Lower lobe of right lung (tissue), 2 donors: ENCODE results near the gene C8A. TPM values are rescaled to one million over a fixed set of nuclear protein-coding genes. Genes with fewer than 3 reads are reported as not detected.

Experiments used
- ATAC-seq, 2 donors: fragments of 200-7000 bp; cut with Tn5 transposase; one replicate each; pipeline ENCODE4 v1.9.1; 2020 to 2022; ENCODE audit warnings: mild to moderate bottlenecking in 2 of 2, moderate library complexity in 2 of 2
- DNase-seq: peaks from one replicate; pipeline ENCODE4 v3.0.0-alpha.2; 2020
- H3K27ac ChIP-seq: fragments of 200-600 bp; one replicate; pipeline ENCODE4 v1.8.0; 2022
- H3K27me3 ChIP-seq: fragments of 200-600 bp; one replicate; pipeline ENCODE4 v1.8.0; 2022; ENCODE audit warnings: low read depth
- H3K36me3 ChIP-seq: fragments of 200-600 bp; one replicate; pipeline ENCODE4 v1.8.0; 2022; ENCODE audit warnings: mild to moderate bottlenecking
- H3K4me1 ChIP-seq: fragments of 200-600 bp; one replicate; pipeline ENCODE4 v1.8.0; 2022
- H3K4me3 ChIP-seq: fragments of 200-600 bp; one replicate; pipeline ENCODE4 v1.8.0; 2022; ENCODE audit warnings: mild to moderate bottlenecking
- H3K9me3 ChIP-seq: fragments of 200-600 bp; one replicate; pipeline ENCODE4 v1.8.0; 2022
- intact Hi-C: fragments of 100-400 bp; cut with DNase I; formaldehyde crosslinking; loops from one replicate; pipeline ENCODE4 v1.11.0; 2022
- total RNA-seq: library from RNA; stranded (reverse); fragmentation: NEBNext Ultra II Directional; extraction: Animal tissue kit (Norgen Biotek cat#: 25700); gene quantifications from one replicate; pipeline ENCODE4 v1.2.1, GENCODE V29; 2021
- TF ChIP-seq, protein P1 (sequence below): fragments of 200-600 bp; IDR thresholded peaks from one replicate; pipeline ENCODE4 v1.8.0; 2022; ENCODE audit warnings: antibody characterized with exemption, mild to moderate bottlenecking
- donor health status: DM: no; HTN: yes; CAD: no; lungs with severe emphysema.

C8A gene
- total RNA-seq, 1 donor from 2014 or later = not detected

DNA sequence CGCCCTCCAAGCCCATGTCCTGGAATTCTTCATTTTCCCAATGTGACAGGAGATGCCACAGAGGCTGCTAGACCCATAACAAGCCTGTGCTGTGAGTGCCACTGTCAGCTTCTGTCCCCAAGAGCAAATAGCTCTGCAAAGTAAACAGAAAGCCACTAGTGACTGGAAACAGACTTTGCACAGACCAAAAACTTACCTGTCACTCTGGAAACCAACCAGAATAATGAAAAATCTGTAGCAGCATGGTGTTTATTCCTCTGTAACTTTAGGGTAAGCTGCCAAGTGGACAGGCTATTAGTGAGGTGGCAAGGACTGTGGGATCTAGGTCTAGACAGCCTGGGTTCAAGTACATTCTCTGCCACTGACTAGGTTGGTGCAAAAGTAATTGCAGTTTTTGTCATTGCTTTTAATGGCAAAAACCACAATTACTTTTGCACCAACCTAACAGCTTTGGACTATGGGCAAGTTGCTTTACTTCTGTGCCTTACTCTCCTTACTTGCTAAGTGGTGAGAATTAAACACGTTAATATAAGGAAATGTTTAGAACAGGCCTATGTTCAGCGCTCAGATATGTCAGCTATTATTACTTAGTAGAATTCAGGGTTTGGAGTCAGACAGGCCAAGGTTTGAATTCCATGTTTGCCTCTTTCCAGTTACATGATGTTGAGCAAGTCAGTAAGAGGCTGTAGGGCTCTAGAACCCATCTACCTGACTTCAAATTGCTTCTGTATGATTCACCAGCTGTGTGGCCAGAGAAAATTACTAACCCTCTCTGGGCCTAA, 111.5 kb downstream of the C8A start, which contains the start of gene C8B:
Gene C8B, minus strand, starts transcription at position 100 of the 782 bp plus-strand sequence. Its CDS starts 67 bp downstream, at position 33.
- Histone ChIP-seq H3K4me3 (no peak within 1 kb of the TSS), H3K27me3 (no peaks in the 10 kb centered on the region), H3K9me3 (no peaks in the 10 kb centered on the region), H3K4me1 (no peaks in the 10 kb centered on the region), H3K27ac (no peak within 1 kb of the TSS), H3K36me3 (no peaks in the 10 kb centered on the region)
- DNase-seq (no peak), ATAC-seq (no peak)
- TF ChIP-seq, protein P1, sequence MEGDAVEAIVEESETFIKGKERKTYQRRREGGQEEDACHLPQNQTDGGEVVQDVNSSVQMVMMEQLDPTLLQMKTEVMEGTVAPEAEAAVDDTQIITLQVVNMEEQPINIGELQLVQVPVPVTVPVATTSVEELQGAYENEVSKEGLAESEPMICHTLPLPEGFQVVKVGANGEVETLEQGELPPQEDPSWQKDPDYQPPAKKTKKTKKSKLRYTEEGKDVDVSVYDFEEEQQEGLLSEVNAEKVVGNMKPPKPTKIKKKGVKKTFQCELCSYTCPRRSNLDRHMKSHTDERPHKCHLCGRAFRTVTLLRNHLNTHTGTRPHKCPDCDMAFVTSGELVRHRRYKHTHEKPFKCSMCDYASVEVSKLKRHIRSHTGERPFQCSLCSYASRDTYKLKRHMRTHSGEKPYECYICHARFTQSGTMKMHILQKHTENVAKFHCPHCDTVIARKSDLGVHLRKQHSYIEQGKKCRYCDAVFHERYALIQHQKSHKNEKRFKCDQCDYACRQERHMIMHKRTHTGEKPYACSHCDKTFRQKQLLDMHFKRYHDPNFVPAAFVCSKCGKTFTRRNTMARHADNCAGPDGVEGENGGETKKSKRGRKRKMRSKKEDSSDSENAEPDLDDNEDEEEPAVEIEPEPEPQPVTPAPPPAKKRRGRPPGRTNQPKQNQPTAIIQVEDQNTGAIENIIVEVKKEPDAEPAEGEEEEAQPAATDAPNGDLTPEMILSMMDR = no peak
- intact Hi-C loops = no loop called here

DNA sequence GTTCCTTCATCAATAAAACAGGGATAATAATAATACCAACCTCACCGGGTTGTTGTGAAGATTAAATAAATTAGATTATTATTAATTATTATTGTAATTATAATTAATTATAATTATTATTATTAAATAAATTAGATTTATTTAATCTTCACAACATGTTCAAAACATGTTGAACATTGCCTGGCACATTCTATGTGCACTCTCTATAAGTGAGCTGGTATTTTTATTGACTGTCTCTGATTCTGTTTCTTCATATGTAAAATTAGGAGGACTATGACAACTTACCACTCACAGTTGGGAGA, 112.1 kb downstream of the C8A start:
- ATAC-seq (no peak), DNase-seq (no peak)
- no peak overlapping the region for H3K4me3 ChIP-seq
- no peaks in the 10 kb centered on the region for H3K9me3 ChIP-seq
- no peaks in the 10 kb centered on the region for H3K4me1 ChIP-seq
- no peaks in the 10 kb centered on the region for H3K36me3 ChIP-seq
- H3K27ac ChIP-seq = no peak overlapping the region
- TF ChIP-seq, protein P1 = no peak
- no peaks in the 10 kb centered on the region for H3K27me3 ChIP-seq
- intact Hi-C loops = no loop called here

DNA sequence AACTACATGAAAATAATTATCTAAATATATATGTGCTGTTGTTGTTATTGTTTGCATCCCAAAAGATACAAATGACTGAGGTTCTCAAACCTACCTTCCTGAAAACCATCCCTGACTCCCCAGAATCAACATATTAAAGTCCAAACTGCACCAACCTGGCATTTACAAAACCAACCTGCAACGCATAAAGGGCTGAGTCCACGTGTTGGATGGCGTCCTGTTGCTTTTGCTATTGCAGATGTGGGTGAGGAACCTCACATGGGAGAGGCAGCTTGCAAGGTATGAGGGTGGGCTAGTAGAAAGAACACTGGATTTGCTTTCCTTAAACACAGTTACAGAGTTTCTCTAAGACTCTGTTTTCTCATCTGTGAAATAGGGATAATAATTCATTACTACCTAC, 112.8 kb downstream of the C8A start:
- TF ChIP-seq, protein P1 = no peak
- no peaks in the 10 kb centered on the region for H3K9me3 ChIP-seq
- no peak overlapping the region for H3K4me3 ChIP-seq
- ATAC-seq = no peak
- no peak overlapping the region for H3K27ac ChIP-seq
- H3K27me3 ChIP-seq = no peaks in the 10 kb centered on the region
- no peaks in the 10 kb centered on the region for H3K36me3 ChIP-seq
- intact Hi-C loops = no loop called here
- no peaks in the 10 kb centered on the region for H3K4me1 ChIP-seq
- DNase-seq = no peak

Other genes with a start within 250 kb of the C8A start
- gene PRKAA2, start 209.5 kb upstream of the C8A start, total RNA-seq = 1.9 TPM
- 3.8 TPM for gene FYB2, start 35.4 kb upstream of the C8A start, total RNA-seq
- gene C8B, start 111.2 kb downstream of the C8A start, total RNA-seq = 1.2 TPM